Mammary epithelial cell (primary cell): ENCODE measurements around the gene EIF2AK3.

Experiments used
- EZH2 ChIP-seq: IDR thresholded peaks from 2 replicates; pipeline ENCODE4 v1.6.1; 2012; ENCODE audit warnings: low read length, inconsistent platforms, borderline replicate concordance
- TF ChIP-seq, protein P1 (sequence below), 2 donors: IDR thresholded peaks in 1 of 2; conservative IDR thresholded peaks in 1 of 2; 2 replicates each; pipeline ENCODE4 v1.5.1; 2011 to 2012; ENCODE audit warnings: inconsistent platforms in 2 of 2, low read length in 2 of 2, mild to moderate bottlenecking in 2 of 2, control low read depth in 1 of 2, low read depth in 1 of 2; ENCODE audit not compliant: insufficient read depth in 1 of 2; ENCODE audit errors: extremely low read depth in 1 of 2

DNA sequence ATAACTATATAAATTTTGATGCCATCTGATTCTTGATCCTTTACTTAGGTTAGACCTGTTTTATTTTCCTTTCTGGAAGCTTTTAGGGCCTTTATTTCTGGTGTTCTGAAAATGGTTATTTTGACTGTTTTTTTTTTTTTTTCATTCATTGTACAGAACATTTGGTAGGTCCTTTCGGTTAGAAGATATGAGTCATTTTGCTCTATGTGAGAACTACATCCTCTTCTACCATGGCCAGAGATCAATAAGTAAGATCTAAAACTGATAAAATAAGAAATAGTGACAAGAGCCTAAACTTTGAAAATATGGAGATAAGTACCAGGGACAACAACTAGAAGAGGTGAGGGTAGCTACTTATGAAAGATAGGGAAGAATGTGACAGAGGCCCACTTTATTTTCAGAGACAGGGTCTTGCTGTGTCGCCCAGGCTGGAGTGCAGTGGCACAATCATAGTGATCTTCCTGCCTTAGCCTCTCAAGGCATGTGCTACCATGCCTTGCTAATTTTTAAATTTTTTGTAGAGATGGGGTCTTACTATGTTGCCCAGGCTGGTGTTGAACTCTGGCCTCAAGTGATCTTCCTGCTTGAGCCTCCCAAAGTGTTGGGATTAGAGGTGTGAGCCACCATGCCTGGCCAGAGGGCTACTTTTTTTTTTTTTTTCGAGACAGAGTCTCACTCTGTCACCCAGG lies 66.5 kb downstream of the EIF2AK3 start:
- TF ChIP-seq, protein P1, sequence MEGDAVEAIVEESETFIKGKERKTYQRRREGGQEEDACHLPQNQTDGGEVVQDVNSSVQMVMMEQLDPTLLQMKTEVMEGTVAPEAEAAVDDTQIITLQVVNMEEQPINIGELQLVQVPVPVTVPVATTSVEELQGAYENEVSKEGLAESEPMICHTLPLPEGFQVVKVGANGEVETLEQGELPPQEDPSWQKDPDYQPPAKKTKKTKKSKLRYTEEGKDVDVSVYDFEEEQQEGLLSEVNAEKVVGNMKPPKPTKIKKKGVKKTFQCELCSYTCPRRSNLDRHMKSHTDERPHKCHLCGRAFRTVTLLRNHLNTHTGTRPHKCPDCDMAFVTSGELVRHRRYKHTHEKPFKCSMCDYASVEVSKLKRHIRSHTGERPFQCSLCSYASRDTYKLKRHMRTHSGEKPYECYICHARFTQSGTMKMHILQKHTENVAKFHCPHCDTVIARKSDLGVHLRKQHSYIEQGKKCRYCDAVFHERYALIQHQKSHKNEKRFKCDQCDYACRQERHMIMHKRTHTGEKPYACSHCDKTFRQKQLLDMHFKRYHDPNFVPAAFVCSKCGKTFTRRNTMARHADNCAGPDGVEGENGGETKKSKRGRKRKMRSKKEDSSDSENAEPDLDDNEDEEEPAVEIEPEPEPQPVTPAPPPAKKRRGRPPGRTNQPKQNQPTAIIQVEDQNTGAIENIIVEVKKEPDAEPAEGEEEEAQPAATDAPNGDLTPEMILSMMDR (conservative IDR thresholded peaks at IDR 0.05 in 1 of 2, IDR thresholded peaks at IDR 0.05 in 1 of 2; ENCODE audit: extremely low read depth in 1 of 2, insufficient read depth in 1 of 2, low read depth in 1 of 2, low read length in 2 of 2): no peak
- TF ChIP-seq EZH2: no peak
